Right renal cortex interstitium (tissue), 3 donors: ENCODE data around the gene SHANK1. TPM values are rescaled to one million over a fixed set of nuclear protein-coding genes. Genes with fewer than 3 reads are reported as not detected.
"Not testable (repeated sequence)": the region's sequence is repeated elsewhere in the genome, so short reads cannot be mapped to it uniquely, and the experiment has no call there.

Experiments used
- DNase-seq, 3 donors: peaks; one replicate each; pipeline ENCODE4 v3.0.0-alpha.2; 2013; ENCODE audit warnings: low read depth in 3 of 3, low spot score in 2 of 3
- polyA plus RNA-seq, 3 donors: library from polyadenylated mRNA; unstranded; fragments of 120-200 nt; gene quantifications; one replicate each; pipeline ENCODE4 v1.2.1, GENCODE V29; 2013; ENCODE audit not compliant: insufficient read length in 3 of 3

Gene SHANK1
- polyA plus RNA-seq, 3 donors: 3.5 to 5.0 (median 4.9) TPM

- no peak for DNase-seq
Observed at GRCh38 chr19:50644315-50644915, 75.2 kb downstream of the SHANK1 start.

- no peak for DNase-seq
Observed at GRCh38 chr19:50640368-50640767, 79.2 kb downstream of the SHANK1 start.

GRCh38 chr19:50639121-50640112, 80.2 kb downstream of the SHANK1 start, which contains the start of gene SYT3:
SYT3 (minus strand) TSS chr19:50639881; CDS start chr19:50637411, 2,470 bp downstream.
- no peak for DNase-seq

GRCh38 chr19:50638600-50638999, 81.0 kb downstream of the SHANK1 start:
- DNase-seq: no peak

- no peak for DNase-seq
Observed at GRCh38 chr19:50636317-50637085, 83.1 kb downstream of the SHANK1 start.

- DNase-seq: no peak
Observed at GRCh38 chr19:50633973-50634372, 85.6 kb downstream of the SHANK1 start.

GRCh38 chr19:50633359-50633758, 86.2 kb downstream of the SHANK1 start:
- no peak for DNase-seq

- no peak for DNase-seq
Observed at GRCh38 chr19:50632151-50632835, 87.3 kb downstream of the SHANK1 start.

- DNase-seq: no peak
Observed at GRCh38 chr19:50629801-50630200, 89.8 kb downstream of the SHANK1 start.

GRCh38 chr19:50629194-50629593, 90.4 kb downstream of the SHANK1 start:
- DNase-seq: no peak

GRCh38 chr19:50628551-50628950, 91.1 kb downstream of the SHANK1 start:
- no peak for DNase-seq

GRCh38 chr19:50628146-50628545, 91.5 kb downstream of the SHANK1 start:
- no peak for DNase-seq

GRCh38 chr19:50626795-50627194, 92.8 kb downstream of the SHANK1 start:
- DNase-seq: no peak

GRCh38 chr19:50626011-50626410, 93.6 kb downstream of the SHANK1 start:
- no peak for DNase-seq

GRCh38 chr19:50624949-50625600, 94.5 kb downstream of the SHANK1 start:
- no peak for DNase-seq

- DNase-seq: not testable (repeated sequence)
Observed at GRCh38 chr19:50620394-50620906, 99.2 kb downstream of the SHANK1 start.

- not testable (repeated sequence) for DNase-seq
Observed at GRCh38 chr19:50619184-50619583, 100.4 kb downstream of the SHANK1 start.

- DNase-seq: not testable (repeated sequence)
Observed at GRCh38 chr19:50618379-50618778, 101.2 kb downstream of the SHANK1 start.

GRCh38 chr19:50612504-50613404, 106.8 kb downstream of the SHANK1 start:
- DNase-seq: not testable (repeated sequence)
